Suprapubic skin (tissue), 4 donors: Measurements from ENCODE around the gene APLP2. TPM values are rescaled to one million over a fixed set of nuclear protein-coding genes. Genes with fewer than 3 reads are reported as not detected.
"Not testable (repeated sequence)": the region's sequence is repeated elsewhere in the genome, so short reads cannot be mapped to it uniquely, and the experiment has no call there.

Experiments
- DNase-seq, 2 donors: peaks; one replicate each; pipeline ENCODE4 v3.0.0-alpha.2; 2019; ENCODE audit warnings: low spot score in 2 of 2
- H3K27ac ChIP-seq: fragments of 200-600 bp; sonication (generic); one replicate; pipeline ENCODE4 v1.5.1; 2019
- H3K27me3 ChIP-seq: fragments of 200-600 bp; sonication (generic); one replicate; pipeline ENCODE4 v1.5.1; 2019
- H3K36me3 ChIP-seq: fragments of 200-600 bp; sonication (generic); one replicate; pipeline ENCODE4 v1.5.1; 2019
- H3K4me1 ChIP-seq: fragments of 200-600 bp; sonication (generic); one replicate; pipeline ENCODE4 v1.5.1; 2019
- H3K4me3 ChIP-seq: fragments of 200-600 bp; sonication (generic); one replicate; pipeline ENCODE4 v1.5.1; 2019; ENCODE audit warnings: mild to moderate bottlenecking
- H3K9me3 ChIP-seq: fragments of 200-600 bp; sonication (generic); one replicate; pipeline ENCODE4 v1.5.1; 2019
- CTCF ChIP-seq, 2 donors: fragments of 200-600 bp in 1 of 2; fragments of 450-650 bp in 1 of 2; sonication (generic) in 1 of 2; IDR thresholded peaks; one replicate each; pipeline ENCODE4 v1.5.1; 2016 to 2019; ENCODE audit warnings: antibody characterized with exemption in 2 of 2, mild to moderate bottlenecking in 1 of 2, moderate library complexity in 1 of 2
- EP300 ChIP-seq: sonication (generic); formaldehyde crosslinking; IDR thresholded peaks from one replicate; pipeline ENCODE4 v1.6.1; 2017; ENCODE audit warnings: antibody characterized with exemption
- POLR2A ChIP-seq, 2 donors: fragments of 450-650 bp; IDR thresholded peaks; one replicate each; pipeline ENCODE4 v1.6.1; 2017; ENCODE audit warnings: antibody characterized with exemption in 2 of 2, mild to moderate bottlenecking in 2 of 2, moderate library complexity in 2 of 2
- POLR2AphosphoS5 ChIP-seq, 3 donors: sonication (generic); formaldehyde crosslinking; IDR thresholded peaks; one replicate each; pipeline ENCODE4 v1.6.1; 2017; ENCODE audit warnings: antibody characterized with exemption in 3 of 3
- WGBS: methylation state at CpG from one replicate; pipeline ENCODE4 v1.1.5; 2018; 5-methylcytosine and 5-hydroxymethylcytosine counted together
- total RNA-seq, 4 donors: library from RNA; depleted of rRNA; stranded (reverse); fragments of >200 nt; gene quantifications; one replicate each; pipeline ENCODE4 v1.1.0, GENCODE V29; 2016

The APLP2 gene
- total RNA-seq, 4 donors from 2014 or later = 150 to 237 (median 174) TPM

GRCh38 chr11:130188585-130189347 is 119.1 kb downstream of the APLP2 start:
- Histone ChIP-seq H3K27me3 (no peaks in the 10 kb centered on the region), H3K27ac (no peak overlapping the region), H3K36me3 (peaks cover 25% of the 10 kb centered on the region), H3K9me3 (no peaks in the 10 kb centered on the region), H3K4me1 (peaks cover 8% of the 10 kb centered on the region), H3K4me3 (no peak overlapping the region)
- TF ChIP-seq POLR2A (IDR thresholded peaks at IDR 0.05) = no peak
- 73% methylated on average over 8 of the region's 19 CpGs for WGBS
- DNase-seq = no peak

GRCh38 chr11:130189492-130190210 is 120.0 kb downstream of the APLP2 start:
- no peak for DNase-seq
- no peak overlapping the region for H3K27ac ChIP-seq
- WGBS = 85% methylated on average over 20 of the region's 32 CpGs

DNA sequence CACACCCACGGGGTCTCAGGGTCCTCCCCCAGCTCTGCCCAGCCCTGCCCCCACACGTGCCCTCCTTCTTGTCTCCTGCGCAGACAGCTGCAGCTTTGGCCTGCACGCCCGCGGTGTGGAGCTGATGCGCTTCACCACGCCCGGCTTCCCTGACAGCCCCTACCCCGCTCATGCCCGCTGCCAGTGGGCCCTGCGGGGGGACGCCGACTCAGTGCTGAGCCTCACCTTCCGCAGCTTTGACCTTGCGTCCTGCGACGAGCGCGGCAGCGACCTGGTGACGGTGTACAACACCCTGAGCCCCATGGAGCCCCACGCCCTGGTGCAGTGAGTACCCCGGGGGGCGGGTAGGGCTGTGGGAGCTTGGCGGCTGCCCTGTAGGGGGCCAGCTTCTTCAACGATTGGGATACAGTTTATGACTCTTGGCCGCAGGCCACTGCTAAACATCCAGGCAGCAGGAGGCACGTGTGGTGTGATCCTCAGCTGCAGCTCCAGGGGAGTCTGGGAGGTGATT is 120.7 kb downstream of the APLP2 start:
- no peak for DNase-seq
- Histone ChIP-seq H3K27me3 (no peaks in the 10 kb centered on the region), H3K9me3 (no peaks in the 10 kb centered on the region), H3K36me3 (peaks cover 39% of the 10 kb centered on the region), H3K27ac (no peak overlapping the region), H3K4me3 (no peak overlapping the region), H3K4me1 (peaks cover 8% of the 10 kb centered on the region)
- TF ChIP-seq POLR2AphosphoS5 (IDR thresholded peaks at IDR 0.05) (no peak), CTCF (IDR thresholded peaks at IDR 0.05) (no peak)
- 91% methylated on average over 12 of the region's 29 CpGs for WGBS

More at GRCh38 chr11:130189492-130190210, 120.0 kb downstream of the APLP2 start:
- no peak for TF ChIP-seq POLR2A (IDR thresholded peaks at IDR 0.05)
- TF ChIP-seq EP300 = no peak
- TF ChIP-seq CTCF (IDR thresholded peaks at IDR 0.05) = no peak
- TF ChIP-seq POLR2AphosphoS5 (IDR thresholded peaks at IDR 0.05) = no peak
- no peak overlapping the region for H3K4me3 ChIP-seq
- no peaks in the 10 kb centered on the region for H3K9me3 ChIP-seq
- peaks cover 8% of the 10 kb centered on the region for H3K4me1 ChIP-seq
- no peaks in the 10 kb centered on the region for H3K27me3 ChIP-seq
- peaks cover 34% of the 10 kb centered on the region for H3K36me3 ChIP-seq

- no peaks in the 10 kb centered on the region for H3K27me3 ChIP-seq
- no peaks in the 10 kb centered on the region for H3K9me3 ChIP-seq
- H3K4me1 ChIP-seq = peaks cover 8% of the 10 kb centered on the region
- H3K27ac ChIP-seq = no peak overlapping the region
- no peak for DNase-seq
- peaks cover 47% of the 10 kb centered on the region for H3K36me3 ChIP-seq
- no peak for TF ChIP-seq POLR2AphosphoS5 (IDR thresholded peaks at IDR 0.05)
- TF ChIP-seq EP300 = no peak
- TF ChIP-seq POLR2A (IDR thresholded peaks at IDR 0.05) = no peak
- no peak for TF ChIP-seq CTCF (IDR thresholded peaks at IDR 0.05)
- no peak overlapping the region for H3K4me3 ChIP-seq
- 90% methylated on average over 14 of the region's 14 CpGs for WGBS
Observed at GRCh38 chr11:130191896-130192295, 122.2 kb downstream of the APLP2 start.

DNA sequence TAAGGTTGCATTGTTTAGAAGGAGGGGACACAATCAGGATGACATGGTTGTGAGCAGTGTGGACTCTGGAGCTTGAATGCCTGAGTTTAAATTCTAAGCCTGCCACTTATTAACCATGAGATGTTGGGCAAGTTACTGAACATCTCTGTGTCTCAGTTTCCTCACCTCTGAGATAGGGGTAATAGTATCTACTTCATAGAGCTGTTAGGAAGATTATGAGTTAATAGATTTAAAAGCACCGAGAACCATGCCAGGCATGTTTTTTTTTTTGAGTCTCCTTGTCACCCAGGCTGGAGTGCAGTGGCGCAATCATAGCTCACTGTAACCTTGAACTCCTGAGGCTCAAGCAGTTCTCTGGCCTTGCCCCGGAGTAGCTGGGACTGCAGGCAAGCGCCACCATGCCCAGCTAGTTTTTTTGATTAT is 123.2 kb downstream of the APLP2 start:
- H3K27ac ChIP-seq = no peak overlapping the region
- no peak for TF ChIP-seq EP300
- TF ChIP-seq CTCF (IDR thresholded peaks at IDR 0.05) = no peak
- WGBS = 76% methylated on average over 4 of the region's 4 CpGs

GRCh38 chr11:130193551-130193950 is 123.9 kb downstream of the APLP2 start:
- peaks cover 60% of the 10 kb centered on the region for H3K36me3 ChIP-seq
- 97% methylated on average over 14 of the region's 14 CpGs for WGBS
- H3K9me3 ChIP-seq = not testable (repeated sequence)

More for the DNA sequence above, 123.2 kb downstream of the APLP2 start:
- DNase-seq = no peak
- H3K27me3 ChIP-seq = no peaks in the 10 kb centered on the region
- peaks cover 56% of the 10 kb centered on the region for H3K36me3 ChIP-seq
- H3K4me3 ChIP-seq = no peak overlapping the region
- no peaks in the 10 kb centered on the region for H3K9me3 ChIP-seq
- H3K4me1 ChIP-seq = peaks cover 3% of the 10 kb centered on the region

More at GRCh38 chr11:130193551-130193950, 123.9 kb downstream of the APLP2 start:
- H3K27ac ChIP-seq, H3K4me1 ChIP-seq, H3K27me3 ChIP-seq, H3K4me3 ChIP-seq, DNase-seq: not testable (repeated sequence)
